DOHH2 (cell line): Measurements from ENCODE around the gene TRAF1.

Experiments
- H3F3A ChIP-seq: fragments of 200-600 bp; sonication (generic), shearing (Covaris generic); 2 replicates; pipeline ENCODE4 v1.6.0; 2016; ENCODE audit warnings: antibody characterized with exemption, mild to moderate bottlenecking; ENCODE audit not compliant: control insufficient read depth, insufficient read depth
- H3K27ac ChIP-seq: fragments of 200-600 bp; sonication (generic); 2 replicates; pipeline ENCODE4 v1.5.1; 2014; ENCODE audit warnings: low read depth, mild to moderate bottlenecking, low read length, moderate library complexity
- H3K27me3 ChIP-seq: fragments of 200-600 bp; sonication (generic); 2 replicates; pipeline ENCODE4 v1.6.1; 2014; ENCODE audit warnings: mild to moderate bottlenecking, low read length, mixed read lengths; ENCODE audit not compliant: control insufficient read depth
- H3K36me3 ChIP-seq: fragments of 200-600 bp; sonication (generic); 2 replicates; pipeline ENCODE4 v1.6.1; 2014; ENCODE audit warnings: mild to moderate bottlenecking, low read length, moderate library complexity, mixed read lengths; ENCODE audit not compliant: control insufficient read depth
- H3K4me1 ChIP-seq: fragments of 200-600 bp; sonication (generic); 2 replicates; pipeline ENCODE4 v1.6.1; 2014; ENCODE audit warnings: mild to moderate bottlenecking, low read length, mixed read lengths; ENCODE audit not compliant: control insufficient read depth
- H3K4me2 ChIP-seq: fragments of 200-600 bp; sonication (generic); 2 replicates; pipeline ENCODE4 v1.6.0; 2014; ENCODE audit warnings: mild to moderate bottlenecking, low read length, moderate library complexity
- H3K4me3 ChIP-seq: fragments of 200-600 bp; sonication (generic); 2 replicates; pipeline ENCODE4 v1.5.1; 2014; ENCODE audit warnings: mild to moderate bottlenecking, low read length, mixed read lengths
- H3K79me2 ChIP-seq: fragments of 200-600 bp; sonication (generic); 2 replicates; pipeline ENCODE4 v1.6.1; 2014; ENCODE audit warnings: mild to moderate bottlenecking, low read length, mixed read lengths; ENCODE audit not compliant: control insufficient read depth
- H3K9me2 ChIP-seq: fragments of 200-600 bp; sonication (generic); replicated peaks from 2 replicates; pipeline ENCODE4 v1.6.1; 2014; ENCODE audit warnings: mild to moderate bottlenecking, low read length, mixed read lengths; ENCODE audit not compliant: control insufficient read depth
- H3K9me3 ChIP-seq: fragments of 200-600 bp; sonication (generic); 2 replicates; pipeline ENCODE4 v1.6.1; 2014; ENCODE audit warnings: antibody characterized with exemption, low read length, mixed read lengths; ENCODE audit not compliant: control insufficient read depth, insufficient read depth
- H4K20me1 ChIP-seq: fragments of 200-600 bp; sonication (generic); 2 replicates; pipeline ENCODE4 v1.6.0; 2014; ENCODE audit warnings: low read depth, mild to moderate bottlenecking, antibody characterized with exemption, low read length, moderate library complexity; ENCODE audit not compliant: control insufficient read depth, insufficient read depth
- CTCF ChIP-seq: fragments of 200-600 bp; sonication (generic); IDR thresholded peaks from one replicate; pipeline ENCODE4 v1.5.1; 2014; ENCODE audit warnings: antibody characterized with exemption, mild to moderate bottlenecking, low read depth, low read length; ENCODE audit not compliant: poor library complexity, severe bottlenecking
- EZH2phosphoT487 ChIP-seq: fragments of 200-600 bp; sonication (generic); IDR thresholded peaks from 2 replicates; pipeline ENCODE4 v1.6.1; 2017; ENCODE audit warnings: borderline replicate concordance, mild to moderate bottlenecking, antibody characterized with exemption, low read length, moderate library complexity, mixed read lengths

Gene TRAF1

GRCh38 chr9:120862452-120862851 is 64.1 kb downstream of the TRAF1 start:
- Histone ChIP-seq H3K36me3 (peaks cover 91% of the 10 kb centered on the region), H3K9me3 (no peaks in the 10 kb centered on the region), H4K20me1 (no peaks in the 10 kb centered on the region), H3K79me2 (peaks cover 2% of the 10 kb centered on the region; the same call in 1 of the 2 replicates), H3F3A (no peaks in the 10 kb centered on the region), H3K4me2 (no peak overlapping the region), H3K9me2 (no peaks in the 10 kb centered on the region), H3K27me3 (no peaks in the 10 kb centered on the region), H3K4me1 (no peaks in the 10 kb centered on the region), H3K27ac (no peak overlapping the region), H3K4me3 (no peak overlapping the region)
- TF ChIP-seq CTCF (no peak), EZH2phosphoT487 (no peak)

DNA sequence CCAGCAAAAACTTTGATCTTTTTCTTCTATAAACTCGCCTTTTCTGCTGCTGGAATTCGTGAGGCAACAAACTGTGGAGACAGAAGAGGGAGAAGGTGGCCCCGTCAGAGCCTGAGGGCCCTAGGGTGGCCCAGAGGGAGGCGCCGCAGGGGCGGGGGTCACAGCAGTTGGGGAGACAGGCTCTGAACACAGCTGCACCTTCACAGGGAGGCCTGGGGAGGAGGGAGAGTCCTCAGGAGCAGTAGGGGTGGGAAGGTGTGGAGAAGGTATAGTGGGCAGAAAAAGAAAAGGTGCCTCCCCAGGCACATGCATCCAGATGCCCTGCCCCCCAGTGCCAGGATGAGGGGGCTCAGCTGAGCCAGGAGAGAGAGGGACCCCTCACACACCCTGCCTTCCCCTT is 64.7 kb downstream of the TRAF1 start:
- peaks cover 90% of the 10 kb centered on the region for H3K36me3 ChIP-seq
- H3K4me2 ChIP-seq = no peak overlapping the region
- no peaks in the 10 kb centered on the region for H3K9me2 ChIP-seq
- H3K4me1 ChIP-seq = no peaks in the 10 kb centered on the region
- no peak overlapping the region for H3K4me3 ChIP-seq
- no peaks in the 10 kb centered on the region for H3K27me3 ChIP-seq
- H3K79me2 ChIP-seq = no peaks in the 10 kb centered on the region
- H3K9me3 ChIP-seq = no peaks in the 10 kb centered on the region
- no peaks in the 10 kb centered on the region for H4K20me1 ChIP-seq
- H3K27ac ChIP-seq = no peak overlapping the region
- no peak for TF ChIP-seq CTCF
- TF ChIP-seq EZH2phosphoT487 = no peak
- H3F3A ChIP-seq = no peaks in the 10 kb centered on the region

GRCh38 chr9:120860083-120860482 is 66.5 kb downstream of the TRAF1 start:
- Histone ChIP-seq H3K27me3 (no peaks in the 10 kb centered on the region), H3K4me2 (no peak overlapping the region), H4K20me1 (no peaks in the 10 kb centered on the region), H3K9me2 (no peaks in the 10 kb centered on the region), H3K27ac (no peak overlapping the region), H3K4me3 (no peak overlapping the region), H3K36me3 (peaks cover 89% of the 10 kb centered on the region), H3K9me3 (no peaks in the 10 kb centered on the region), H3F3A (no peaks in the 10 kb centered on the region; the same call in 1 of the 2 replicates), H3K4me1 (no peaks in the 10 kb centered on the region), H3K79me2 (no peaks in the 10 kb centered on the region)
- TF ChIP-seq EZH2phosphoT487 (no peak), CTCF (no peak)
